Spinal cord (tissue), 10 donors: ENCODE measurements around the gene SSTR4. TPM values are rescaled to one million over a fixed set of nuclear protein-coding genes. Genes with fewer than 3 reads are reported as not detected.
A peak's percentile ranks its signal among the peaks of the same experiment; 100 is the strongest.
"Not testable (repeated sequence)": the region's sequence is repeated elsewhere in the genome, so short reads cannot be mapped to it uniquely, and the experiment has no call there.

Experiments
- DNase-seq, 6 donors: peaks; one replicate each; pipeline versions ENCODE4 v3.0.0 to v3.0.0-alpha.2; 2013 to 2015; ENCODE audit warnings: low spot score in 6 of 6, low read depth in 4 of 6
- H3K27ac ChIP-seq: one replicate; pipeline ENCODE4 v1.5.1; 2013; ENCODE audit warnings: low read depth, low read length, control low read depth
- H3K27me3 ChIP-seq: one replicate; pipeline ENCODE4 v1.6.1; 2013; ENCODE audit warnings: low read length; ENCODE audit not compliant: control insufficient read depth, insufficient read depth
- H3K36me3 ChIP-seq: one replicate; pipeline ENCODE4 v1.6.1; 2013; ENCODE audit warnings: low read length; ENCODE audit not compliant: control insufficient read depth, insufficient read depth
- H3K4me1 ChIP-seq: one replicate; pipeline ENCODE4 v1.6.1; 2013; ENCODE audit warnings: low read length; ENCODE audit not compliant: control insufficient read depth, insufficient read depth
- H3K4me3 ChIP-seq: one replicate; pipeline ENCODE4 v1.5.1; 2013; ENCODE audit warnings: low read depth, low read length, control low read depth
- H3K9me3 ChIP-seq: one replicate; pipeline ENCODE4 v1.6.1; 2013; ENCODE audit warnings: low read length; ENCODE audit not compliant: control insufficient read depth, insufficient read depth
- WGBS: methylation state at CpG from one replicate; pipeline ENCODE4 v1.1.5; 2013; ENCODE audit warnings: missing lambda C conversion rate; ENCODE audit not compliant: insufficient coverage; 5-methylcytosine and 5-hydroxymethylcytosine counted together
- polyA plus RNA-seq, 2 donors: library from polyadenylated mRNA; unstranded; fragments of 120-200 nt; gene quantifications; one replicate each; pipeline ENCODE4 v1.2.1, GENCODE V29; 2013; ENCODE audit not compliant: insufficient read length in 2 of 2
- total RNA-seq, 2 donors: library from RNA; depleted of rRNA in 1 of 2; stranded (reverse); fragments of 120-200 nt in 1 of 2; fragments of >200 nt in 1 of 2; gene quantifications; one replicate each; pipeline versions ENCODE4 v1.2.3 to v1.2.4, GENCODE V29; 2013 to 2014
- donor health status: healthy.

SSTR4 gene
- total and polyA plus RNA-seq, 4 donors: 0.33 to 0.89 (median 0.74) TPM

DNA sequence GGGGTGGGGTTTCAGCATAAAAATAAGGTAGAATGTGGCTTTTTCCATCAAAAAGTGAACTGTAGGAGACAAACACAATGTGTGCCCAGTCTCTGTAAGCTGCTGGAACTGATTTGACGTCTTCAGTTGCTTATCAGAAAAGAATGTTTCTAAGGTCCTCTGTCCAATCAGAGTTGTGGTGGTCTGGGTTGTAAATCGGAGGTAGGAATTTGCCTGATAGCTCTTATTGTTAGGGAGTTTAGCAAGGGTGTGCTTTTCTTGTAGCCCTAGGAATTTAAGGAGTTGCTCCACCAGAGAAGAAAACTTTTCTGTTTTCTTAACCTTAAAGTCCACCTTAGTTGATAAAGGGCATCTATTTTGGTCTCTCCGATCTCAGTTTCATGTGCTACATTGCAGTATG, 10.4 kb upstream of the SSTR4 start:
- DNase-seq: no peak
- H3K4me3 ChIP-seq: no peak overlapping the region
- WGBS: 20% methylated on average over 1 of the region's 3 CpGs
- no peaks in the 10 kb centered on the region for H3K9me3 ChIP-seq
- H3K4me1 ChIP-seq: no peaks in the 10 kb centered on the region
- no peak overlapping the region for H3K27ac ChIP-seq
- H3K27me3 ChIP-seq: no peaks in the 10 kb centered on the region
- H3K36me3 ChIP-seq: no peaks in the 10 kb centered on the region

GRCh38 chr20:23025503-23025902, 9.6 kb upstream of the SSTR4 start:
- 88% methylated on average over 13 of the region's 14 CpGs for WGBS
- H3K27ac ChIP-seq, H3K27me3 ChIP-seq, DNase-seq, H3K9me3 ChIP-seq, H3K4me3 ChIP-seq, H3K4me1 ChIP-seq, H3K36me3 ChIP-seq: not testable (repeated sequence)

DNA sequence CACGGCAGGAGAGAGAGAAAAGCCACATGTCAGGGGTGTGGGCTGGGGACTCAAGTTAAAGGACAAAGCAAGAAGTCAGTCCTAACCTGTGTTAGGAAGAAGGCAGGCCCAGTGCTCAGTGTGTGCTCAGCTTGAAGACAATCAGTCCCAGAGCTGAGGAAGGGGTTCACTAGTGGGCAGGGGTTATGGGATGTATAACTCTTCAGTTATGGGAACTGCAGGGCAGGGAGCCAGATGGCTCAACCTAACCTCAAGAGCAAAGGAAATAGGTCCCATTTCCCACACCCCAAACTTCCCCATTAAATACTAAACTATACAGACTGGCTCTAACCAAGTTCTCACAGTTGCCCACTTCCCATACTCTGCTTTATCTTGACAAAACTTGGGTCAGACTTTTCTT, 7.4 kb upstream of the SSTR4 start:
- H3K9me3 ChIP-seq: no peaks in the 10 kb centered on the region
- DNase-seq: no peak
- no peak overlapping the region for H3K27ac ChIP-seq

GRCh38 chr20:23028392-23028791, 6.7 kb upstream of the SSTR4 start:
- WGBS: no CpG with 5 or more reads among the region's 3 CpGs
- Histone ChIP-seq H3K4me3 (no peak overlapping the region), H3K9me3 (no peaks in the 10 kb centered on the region), H3K27ac (no peak overlapping the region), H3K27me3 (no peaks in the 10 kb centered on the region), H3K4me1 (no peaks in the 10 kb centered on the region), H3K36me3 (no peaks in the 10 kb centered on the region)
- peak in 1 of 6 donors; percentile 66 for DNase-seq

More for the DNA sequence above, 7.4 kb upstream of the SSTR4 start:
- no peak overlapping the region for H3K4me3 ChIP-seq
- H3K36me3 ChIP-seq: no peaks in the 10 kb centered on the region
- no peaks in the 10 kb centered on the region for H3K4me1 ChIP-seq
- H3K27me3 ChIP-seq: no peaks in the 10 kb centered on the region
- WGBS: 89% methylated on average over 1 of the region's 1 CpG

GRCh38 chr20:23029324-23029723, 5.8 kb upstream of the SSTR4 start:
- Histone ChIP-seq H3K27me3 (no peaks in the 10 kb centered on the region), H3K4me1 (no peaks in the 10 kb centered on the region), H3K36me3 (no peaks in the 10 kb centered on the region), H3K9me3 (no peaks in the 10 kb centered on the region), H3K4me3 (no peak overlapping the region), H3K27ac (no peak overlapping the region)
- no peak for DNase-seq
- WGBS: 70% methylated on average over 2 of the region's 4 CpGs

- no peaks in the 10 kb centered on the region for H3K36me3 ChIP-seq
- H3K27ac ChIP-seq: no peak overlapping the region
- H3K27me3 ChIP-seq: peaks cover 4% of the 10 kb centered on the region
- 92% methylated on average over 6 of the region's 6 CpGs for WGBS
- no peak for DNase-seq
- H3K4me3 ChIP-seq: no peak overlapping the region
- no peaks in the 10 kb centered on the region for H3K9me3 ChIP-seq
- H3K4me1 ChIP-seq: peaks cover 3% of the 10 kb centered on the region
Measured at GRCh38 chr20:23031346-23031745, 3.8 kb upstream of the SSTR4 start.

- Histone ChIP-seq H3K9me3 (no peaks in the 10 kb centered on the region), H3K4me3 (no peak overlapping the region), H3K27me3 (peaks cover 5% of the 10 kb centered on the region), H3K36me3 (no peaks in the 10 kb centered on the region), H3K27ac (no peak overlapping the region), H3K4me1 (peaks cover 3% of the 10 kb centered on the region)
- peak in 1 of 6 donors; percentile 25 for DNase-seq
- WGBS: 76% methylated on average over 4 of the region's 6 CpGs
Measured at GRCh38 chr20:23032056-23032749, 2.9 kb upstream of the SSTR4 start.

DNA sequence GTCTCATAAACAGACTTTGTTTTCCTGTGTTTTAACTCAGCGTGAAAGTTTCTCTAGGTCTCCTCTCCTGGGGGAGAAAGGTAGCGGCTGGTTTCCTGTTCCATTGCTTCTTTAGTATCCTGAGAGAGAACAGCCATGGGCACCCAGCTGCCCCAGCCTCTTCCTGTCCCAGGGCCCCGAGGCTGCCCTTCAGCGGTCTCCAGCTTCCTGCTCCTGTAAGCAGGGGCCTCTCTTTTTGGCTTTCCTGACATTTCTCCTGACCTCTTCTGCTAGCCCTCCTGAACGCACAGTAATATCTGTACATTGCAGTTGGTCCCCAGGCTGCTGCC, 2.4 kb upstream of the SSTR4 start:
- 78% methylated on average over 4 of the region's 5 CpGs for WGBS

DNA sequence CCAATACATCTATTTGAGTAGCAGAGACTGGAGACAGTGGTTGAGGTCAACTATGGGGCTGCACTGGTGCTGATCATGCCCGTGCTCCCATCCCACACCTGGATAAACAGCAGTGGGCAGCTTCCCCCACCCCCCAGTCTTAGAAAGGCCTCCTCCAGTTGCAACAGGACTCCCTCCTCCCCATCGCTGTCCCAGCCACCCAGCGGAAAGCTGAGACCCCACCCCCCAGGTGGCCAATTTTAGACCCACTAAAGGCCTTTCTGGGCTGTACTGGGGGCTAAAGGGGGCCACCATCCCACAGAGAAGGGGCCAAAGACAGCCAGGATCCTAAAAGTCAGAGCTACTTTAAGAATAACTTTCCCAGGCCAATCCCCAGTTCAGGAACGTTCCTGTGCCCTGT, 1.2 kb upstream of the SSTR4 start:
- 78% methylated on average over 3 of the region's 4 CpGs for WGBS
- no peak overlapping the region for H3K27ac ChIP-seq
- H3K4me1 ChIP-seq: peaks cover 3% of the 10 kb centered on the region
- no peak overlapping the region for H3K4me3 ChIP-seq
- no peak for DNase-seq
- H3K9me3 ChIP-seq: no peaks in the 10 kb centered on the region
- H3K36me3 ChIP-seq: no peaks in the 10 kb centered on the region
- peaks cover 7% of the 10 kb centered on the region for H3K27me3 ChIP-seq

More for the DNA sequence above, 2.4 kb upstream of the SSTR4 start:
- peaks cover 5% of the 10 kb centered on the region for H3K27me3 ChIP-seq
- H3K4me1 ChIP-seq: peaks cover 3% of the 10 kb centered on the region
- H3K4me3 ChIP-seq: no peak overlapping the region
- H3K27ac ChIP-seq: no peak overlapping the region
- H3K9me3 ChIP-seq: no peaks in the 10 kb centered on the region
- no peaks in the 10 kb centered on the region for H3K36me3 ChIP-seq
- DNase-seq: no peak

DNA sequence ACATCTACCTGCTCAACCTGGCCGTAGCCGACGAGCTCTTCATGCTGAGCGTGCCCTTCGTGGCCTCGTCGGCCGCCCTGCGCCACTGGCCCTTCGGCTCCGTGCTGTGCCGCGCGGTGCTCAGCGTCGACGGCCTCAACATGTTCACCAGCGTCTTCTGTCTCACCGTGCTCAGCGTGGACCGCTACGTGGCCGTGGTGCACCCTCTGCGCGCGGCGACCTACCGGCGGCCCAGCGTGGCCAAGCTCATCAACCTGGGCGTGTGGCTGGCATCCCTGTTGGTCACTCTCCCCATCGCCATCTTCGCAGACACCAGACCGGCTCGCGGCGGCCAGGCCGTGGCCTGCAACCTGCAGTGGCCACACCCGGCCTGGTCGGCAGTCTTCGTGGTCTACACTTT, 619 bp downstream of the SSTR4 start:
- Histone ChIP-seq H3K9me3 (no peaks in the 10 kb centered on the region), H3K27ac (no peak overlapping the region), H3K27me3 (peaks cover 7% of the 10 kb centered on the region), H3K36me3 (no peaks in the 10 kb centered on the region), H3K4me1 (peaks cover 3% of the 10 kb centered on the region), H3K4me3 (no peak overlapping the region)
- no peak for DNase-seq
- WGBS: 86% methylated on average over 41 of the region's 41 CpGs
